ENCODE measurements around the gene MBNL1.
"Not testable (repeated sequence)": the region's sequence is repeated elsewhere in the genome, so short reads cannot be mapped to it uniquely, and the experiment has no call there.

The MBNL1 gene

GRCh38 chr3:152334761-152335160, 66.0 kb downstream of the MBNL1 start:
- no peak overlapping the region for H3K4me3 ChIP-seq (ENCODE audit: control insufficient read depth, low read depth, low read length)
- DNase-seq (ENCODE audit: low read depth): no peak
- TF ChIP-seq, protein P1, sequence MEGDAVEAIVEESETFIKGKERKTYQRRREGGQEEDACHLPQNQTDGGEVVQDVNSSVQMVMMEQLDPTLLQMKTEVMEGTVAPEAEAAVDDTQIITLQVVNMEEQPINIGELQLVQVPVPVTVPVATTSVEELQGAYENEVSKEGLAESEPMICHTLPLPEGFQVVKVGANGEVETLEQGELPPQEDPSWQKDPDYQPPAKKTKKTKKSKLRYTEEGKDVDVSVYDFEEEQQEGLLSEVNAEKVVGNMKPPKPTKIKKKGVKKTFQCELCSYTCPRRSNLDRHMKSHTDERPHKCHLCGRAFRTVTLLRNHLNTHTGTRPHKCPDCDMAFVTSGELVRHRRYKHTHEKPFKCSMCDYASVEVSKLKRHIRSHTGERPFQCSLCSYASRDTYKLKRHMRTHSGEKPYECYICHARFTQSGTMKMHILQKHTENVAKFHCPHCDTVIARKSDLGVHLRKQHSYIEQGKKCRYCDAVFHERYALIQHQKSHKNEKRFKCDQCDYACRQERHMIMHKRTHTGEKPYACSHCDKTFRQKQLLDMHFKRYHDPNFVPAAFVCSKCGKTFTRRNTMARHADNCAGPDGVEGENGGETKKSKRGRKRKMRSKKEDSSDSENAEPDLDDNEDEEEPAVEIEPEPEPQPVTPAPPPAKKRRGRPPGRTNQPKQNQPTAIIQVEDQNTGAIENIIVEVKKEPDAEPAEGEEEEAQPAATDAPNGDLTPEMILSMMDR (conservative IDR thresholded peaks at IDR 0.05; ENCODE audit: control insufficient read depth, insufficient read depth, low read depth, low read length): no peak

DNA sequence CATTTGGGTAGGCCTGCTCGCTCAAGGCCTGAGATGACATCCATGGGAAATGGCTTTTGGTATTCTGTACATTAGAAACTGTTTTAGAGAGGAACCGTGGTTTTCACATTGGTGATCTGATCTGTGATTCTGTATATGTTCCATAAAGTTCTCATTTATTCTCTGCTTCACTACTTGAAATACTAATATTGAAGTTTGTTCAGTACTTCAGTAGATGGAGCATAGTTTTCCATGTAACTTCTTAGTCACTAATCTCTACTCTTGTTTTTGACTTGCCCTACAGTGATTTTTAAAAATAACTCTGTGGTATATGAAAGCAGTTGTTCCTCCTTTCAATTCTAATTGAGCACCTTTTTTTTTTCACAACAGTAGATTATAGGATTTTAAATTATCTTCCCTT, 66.5 kb downstream of the MBNL1 start:
- H3K4me3 ChIP-seq (ENCODE audit: control insufficient read depth, low read depth, low read length): no peak overlapping the region
- no peak for DNase-seq (ENCODE audit: low read depth)
- TF ChIP-seq, protein P1 (conservative IDR thresholded peaks at IDR 0.05; ENCODE audit: control insufficient read depth, insufficient read depth, low read depth, low read length): no peak

DNA sequence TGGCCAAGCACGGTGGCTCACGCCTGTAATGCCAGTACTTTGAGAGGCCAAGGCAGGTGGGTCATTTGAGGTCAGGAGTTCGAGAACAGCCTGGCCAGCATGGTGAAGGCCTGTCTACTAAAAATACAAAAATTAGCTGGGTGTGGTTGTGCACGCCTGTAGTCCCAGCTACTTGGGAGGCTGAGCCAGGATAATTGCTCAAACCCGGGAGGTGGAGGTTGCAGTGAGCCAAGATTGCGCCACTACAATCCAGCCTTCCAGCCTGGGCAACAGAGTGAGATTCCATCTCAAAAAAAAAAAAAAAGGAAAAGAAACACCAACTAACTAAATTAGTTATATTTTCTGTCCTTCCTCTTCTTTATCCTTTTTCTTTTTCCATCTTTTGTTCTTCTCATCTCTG, 68.6 kb downstream of the MBNL1 start:
- not testable (repeated sequence) for DNase-seq (ENCODE audit: low read depth); H3K4me3 ChIP-seq (ENCODE audit: control insufficient read depth, low read depth, low read length)

- TF ChIP-seq, protein P1 (conservative IDR thresholded peaks at IDR 0.05; ENCODE audit: control insufficient read depth, insufficient read depth, low read depth, low read length): no peak
- H3K4me3 ChIP-seq (ENCODE audit: control insufficient read depth, low read depth, low read length): no peak overlapping the region
Observed at GRCh38 chr3:152338159-152338720, 69.5 kb downstream of the MBNL1 start.

GRCh38 chr3:152339881-152340505, 71.3 kb downstream of the MBNL1 start:
- DNase-seq (ENCODE audit: low read depth): no peak
- H3K4me3 ChIP-seq (ENCODE audit: control insufficient read depth, low read depth, low read length): no peak overlapping the region
- TF ChIP-seq, protein P1 (conservative IDR thresholded peaks at IDR 0.05; ENCODE audit: control insufficient read depth, insufficient read depth, low read depth, low read length): no peak

More at GRCh38 chr3:152338159-152338720, 69.5 kb downstream of the MBNL1 start:
- DNase-seq (ENCODE audit: low read depth): no peak

GRCh38 chr3:152345233-152345632, 76.5 kb downstream of the MBNL1 start:
- DNase-seq (ENCODE audit: low read depth): no peak
- H3K4me3 ChIP-seq (ENCODE audit: control insufficient read depth, low read depth, low read length): no peak overlapping the region
- TF ChIP-seq, protein P1 (conservative IDR thresholded peaks at IDR 0.05; ENCODE audit: control insufficient read depth, insufficient read depth, low read depth, low read length): no peak

DNA sequence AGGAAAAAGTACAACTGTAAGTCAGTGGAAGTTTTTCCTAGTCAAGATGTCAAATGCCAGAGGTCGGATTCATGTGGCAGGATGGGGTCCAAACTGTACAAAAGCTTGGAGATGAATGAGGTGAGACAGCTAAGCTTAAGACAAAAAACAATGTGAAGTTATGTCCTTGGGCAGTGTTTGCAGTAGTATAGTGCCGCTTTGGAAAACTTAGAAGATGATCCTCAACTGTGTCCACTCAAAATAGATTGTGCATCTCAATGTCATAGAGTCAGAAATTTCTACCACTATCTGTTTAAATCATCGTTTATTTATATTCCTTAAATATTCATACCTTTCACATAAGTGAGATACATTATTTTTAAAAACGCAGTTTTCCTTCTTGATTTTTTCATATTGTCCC, 77.3 kb downstream of the MBNL1 start:
- TF ChIP-seq, protein P1 (conservative IDR thresholded peaks at IDR 0.05; ENCODE audit: control insufficient read depth, insufficient read depth, low read depth, low read length): no peak
- H3K4me3 ChIP-seq (ENCODE audit: control insufficient read depth, low read depth, low read length): no peak overlapping the region
- DNase-seq (ENCODE audit: low read depth): no peak
